Measurements from ENCODE around the gene SIRPA. TPM values are rescaled to one million over a fixed set of nuclear protein-coding genes. Genes with fewer than 3 reads are reported as not detected.

The SIRPA gene
- total and polyA plus RNA-seq, 3 donors from 2014 or later, result 18.4 to 25.7 (median 21.0) TPM

DNA sequence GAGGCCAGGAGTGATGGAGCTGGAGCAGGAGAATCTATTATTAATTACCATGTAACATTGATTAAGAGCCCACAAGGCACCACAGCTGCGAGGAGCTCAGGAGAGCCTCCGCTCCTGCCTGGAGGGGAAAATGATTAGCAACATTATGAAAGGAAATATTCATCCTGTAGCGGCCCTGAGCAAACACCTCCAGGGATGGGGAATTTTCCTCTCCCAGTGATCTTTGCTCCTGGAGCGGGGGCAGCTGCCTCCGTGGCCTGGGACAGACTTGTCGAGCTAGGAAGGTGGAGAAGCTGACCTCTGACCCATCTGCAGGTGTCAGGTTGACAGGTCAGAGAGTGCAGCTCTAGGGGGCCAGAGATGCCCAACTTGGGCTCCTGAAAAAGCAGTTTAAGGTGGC lies 40.1 kb upstream of the SIRPA start:
- Histone ChIP-seq H3K9me3 (no peaks in the 10 kb centered on the region), H3K4me3 (no peak overlapping the region), H3K27ac (no peak overlapping the region), H3K27me3 (no peaks in the 10 kb centered on the region), H3K36me3 (ENCODE audit: low read depth, missing control alignments) (no peaks in the 10 kb centered on the region), H3K4me1 (no peaks in the 10 kb centered on the region)
- TF ChIP-seq, protein P1, sequence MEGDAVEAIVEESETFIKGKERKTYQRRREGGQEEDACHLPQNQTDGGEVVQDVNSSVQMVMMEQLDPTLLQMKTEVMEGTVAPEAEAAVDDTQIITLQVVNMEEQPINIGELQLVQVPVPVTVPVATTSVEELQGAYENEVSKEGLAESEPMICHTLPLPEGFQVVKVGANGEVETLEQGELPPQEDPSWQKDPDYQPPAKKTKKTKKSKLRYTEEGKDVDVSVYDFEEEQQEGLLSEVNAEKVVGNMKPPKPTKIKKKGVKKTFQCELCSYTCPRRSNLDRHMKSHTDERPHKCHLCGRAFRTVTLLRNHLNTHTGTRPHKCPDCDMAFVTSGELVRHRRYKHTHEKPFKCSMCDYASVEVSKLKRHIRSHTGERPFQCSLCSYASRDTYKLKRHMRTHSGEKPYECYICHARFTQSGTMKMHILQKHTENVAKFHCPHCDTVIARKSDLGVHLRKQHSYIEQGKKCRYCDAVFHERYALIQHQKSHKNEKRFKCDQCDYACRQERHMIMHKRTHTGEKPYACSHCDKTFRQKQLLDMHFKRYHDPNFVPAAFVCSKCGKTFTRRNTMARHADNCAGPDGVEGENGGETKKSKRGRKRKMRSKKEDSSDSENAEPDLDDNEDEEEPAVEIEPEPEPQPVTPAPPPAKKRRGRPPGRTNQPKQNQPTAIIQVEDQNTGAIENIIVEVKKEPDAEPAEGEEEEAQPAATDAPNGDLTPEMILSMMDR (IDR thresholded peaks at IDR 0.05), result no peak
- DNase-seq, result no peak
- 47 to 72% methylated on average over 5 to 6 of the region's 6 CpGs for WGBS, 2 donors
- intact Hi-C loops (cut with DNase I; ENCODE audit: low total_unique reads), result no loop called here

DNA sequence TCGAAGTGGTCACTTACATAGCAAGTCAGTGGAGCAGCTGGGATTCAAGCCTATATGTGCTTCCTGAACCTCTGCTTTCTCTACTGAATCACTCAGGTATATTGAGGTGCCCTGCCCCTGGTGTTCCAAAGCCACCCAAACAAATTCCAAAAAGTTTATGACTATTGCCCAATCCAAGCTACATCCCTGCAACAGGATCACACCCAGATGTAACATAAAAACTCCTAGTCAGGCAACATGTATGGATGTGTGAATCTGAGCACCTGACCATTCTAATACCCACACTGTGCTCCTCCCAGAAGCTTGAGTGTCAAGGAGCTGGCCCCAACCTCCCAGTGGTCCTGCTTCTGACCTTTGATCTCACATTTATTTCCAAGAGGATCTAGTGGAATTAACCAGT lies 39.5 kb upstream of the SIRPA start:
- no peak overlapping the region for H3K27ac ChIP-seq
- intact Hi-C loops (cut with DNase I; ENCODE audit: low total_unique reads), result no loop called here
- TF ChIP-seq, protein P1 (IDR thresholded peaks at IDR 0.05), result no peak
- no peak for TF ChIP-seq POLR2A (IDR thresholded peaks at IDR 0.05)

DNA sequence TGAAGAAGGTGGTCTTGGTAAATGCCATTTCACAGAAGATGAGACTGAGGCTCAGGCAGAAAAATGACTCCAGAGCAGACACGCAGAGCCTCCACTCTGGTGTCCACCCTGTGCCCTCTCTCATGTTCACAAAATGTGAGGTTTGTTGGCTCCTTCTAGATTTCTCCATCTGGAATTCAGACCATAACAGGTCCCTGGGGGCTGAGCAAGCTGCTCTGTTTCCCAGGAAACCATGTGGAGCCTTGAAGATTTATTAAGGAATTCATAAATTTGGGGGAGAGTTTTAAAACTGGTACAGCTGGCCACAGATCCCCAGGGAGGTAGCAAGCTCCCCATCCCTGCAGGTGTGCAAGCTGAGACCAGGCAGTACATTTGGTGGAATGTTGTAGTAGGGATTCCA lies 38.8 kb upstream of the SIRPA start:
- TF ChIP-seq POLR2A (IDR thresholded peaks at IDR 0.05), result no peak
- TF ChIP-seq, protein P1 (IDR thresholded peaks at IDR 0.05), result no peak
- no peaks in the 10 kb centered on the region for H3K27me3 ChIP-seq
- no peaks in the 10 kb centered on the region for H3K4me1 ChIP-seq
- no peak overlapping the region for H3K27ac ChIP-seq
- 40 to 58% methylated on average over 1 of the region's 1 CpG for WGBS, 2 donors
- intact Hi-C loops (cut with DNase I; ENCODE audit: low total_unique reads), result no loop called here
- no peaks in the 10 kb centered on the region for H3K9me3 ChIP-seq
- no peak for DNase-seq
- no peaks in the 10 kb centered on the region for H3K36me3 ChIP-seq (ENCODE audit: low read depth, missing control alignments)
- no peak overlapping the region for H3K4me3 ChIP-seq

More for the DNA sequence above, 39.5 kb upstream of the SIRPA start:
- Histone ChIP-seq H3K4me3 (no peak overlapping the region), H3K27me3 (no peaks in the 10 kb centered on the region), H3K9me3 (no peaks in the 10 kb centered on the region), H3K36me3 (ENCODE audit: low read depth, missing control alignments) (no peaks in the 10 kb centered on the region), H3K4me1 (no peaks in the 10 kb centered on the region)
- DNase-seq, result no peak
- 69 to 72% methylated on average over 1 of the region's 1 CpG for WGBS, 2 donors

DNA sequence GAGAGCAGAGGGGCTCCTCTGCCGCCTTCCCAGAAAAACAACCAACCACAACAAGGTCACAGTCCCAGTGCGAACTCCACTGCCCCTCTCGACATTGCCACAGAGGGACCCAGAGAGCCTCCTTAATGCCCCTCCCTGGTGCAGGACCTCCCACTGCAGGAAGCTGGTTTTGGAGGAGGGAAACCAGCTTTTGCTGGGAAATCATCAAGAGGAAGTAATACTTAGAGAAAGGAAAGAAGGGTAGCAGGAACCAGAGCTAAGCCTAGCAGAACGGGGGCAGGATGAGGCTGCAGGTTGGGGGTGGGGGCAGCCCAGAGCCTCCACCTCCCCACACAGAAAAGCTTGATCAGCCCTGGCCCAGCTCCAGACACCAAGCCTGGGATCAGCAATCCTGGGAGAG lies 37.7 kb upstream of the SIRPA start:
- WGBS, 2 donors, result 70 to 80% methylated on average over 4 of the region's 4 CpGs
- no peak for DNase-seq
- no peaks in the 10 kb centered on the region for H3K9me3 ChIP-seq

DNA sequence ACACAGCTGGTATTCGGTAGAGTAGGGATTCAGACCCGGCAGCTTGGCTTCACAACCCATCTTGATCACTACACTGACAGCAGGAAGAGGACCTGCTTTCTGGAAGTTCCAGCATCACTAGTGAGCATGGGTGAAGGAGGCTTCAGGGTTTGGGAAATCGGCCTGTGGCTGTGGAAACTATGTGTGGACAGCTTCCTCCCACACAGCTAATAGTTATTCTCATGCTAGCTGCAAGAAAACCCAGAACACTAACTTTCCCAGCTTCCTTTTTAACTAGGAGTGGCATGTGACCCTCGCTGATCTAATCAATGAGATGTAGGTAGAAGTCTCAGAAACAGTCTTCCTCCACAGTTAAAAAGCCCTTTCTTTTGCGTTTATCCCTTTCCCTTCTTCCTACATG lies 36.3 kb upstream of the SIRPA start:
- WGBS, 2 donors, result 80 to 82% methylated on average over 5 of the region's 5 CpGs
- Histone ChIP-seq H3K9me3 (no peaks in the 10 kb centered on the region), H3K4me3 (no peak overlapping the region), H3K36me3 (ENCODE audit: low read depth, missing control alignments) (no peaks in the 10 kb centered on the region), H3K4me1 (no peaks in the 10 kb centered on the region), H3K27me3 (no peaks in the 10 kb centered on the region), H3K27ac (no peak overlapping the region)
- TF ChIP-seq, protein P1 (IDR thresholded peaks at IDR 0.05), result no peak
- TF ChIP-seq POLR2A (IDR thresholded peaks at IDR 0.05), result no peak
- DNase-seq, result no peak
- intact Hi-C loops (cut with DNase I; ENCODE audit: low total_unique reads), result no loop called here

More for the DNA sequence above, 37.7 kb upstream of the SIRPA start:
- intact Hi-C loops (cut with DNase I; ENCODE audit: low total_unique reads), result no loop called here
- Histone ChIP-seq H3K4me3 (no peak overlapping the region), H3K27ac (no peak overlapping the region), H3K36me3 (ENCODE audit: low read depth, missing control alignments) (no peaks in the 10 kb centered on the region), H3K27me3 (no peaks in the 10 kb centered on the region), H3K4me1 (no peaks in the 10 kb centered on the region)
- TF ChIP-seq, protein P1 (IDR thresholded peaks at IDR 0.05), result no peak
- TF ChIP-seq POLR2A (IDR thresholded peaks at IDR 0.05), result no peak
